SK-N-SH (cell line): ENCODE data around the gene GLIS2. TPM values are rescaled to one million over a fixed set of nuclear protein-coding genes. Genes with fewer than 3 reads are reported as not detected.

Source experiments
- CTCF ChIA-PET: fragments of 300-600, 350-600 bp; formaldehyde crosslinking; extraction: SDS; loops from one replicate; lab custom pipeline; 2021; lab: Yijun Ruan, JAX
- POLR2A ChIA-PET: fragments of 350-600 bp; sonication (Branson Sonifier 250); formaldehyde crosslinking; extraction: SDS; loops from one replicate; lab custom pipeline; 2020; ENCODE audit warnings: antibody characterized with exemption, inconsistent platforms; lab: Yijun Ruan, JAX
- DNase-seq: peaks from one replicate; pipeline ENCODE4 v3.0.0; 2012
- H2AFZ ChIP-seq: fragments of 200-600 bp; sonication (generic); 2 replicates; pipeline ENCODE4 v1.8.1; 2016; ENCODE audit warnings: antibody characterized with exemption, mild to moderate bottlenecking, low read depth
- H3F3A ChIP-seq: fragments of 200-600 bp; sonication (generic); replicated peaks from 2 replicates; pipeline ENCODE3; 2016; ENCODE audit warnings: antibody characterized with exemption, mild to moderate bottlenecking; ENCODE audit not compliant: insufficient read depth
- H3K27ac ChIP-seq, 2 experiments: fragments of 200-500 bp in 1 of 2; fragments of 200-600 bp in 1 of 2; sonication (Bioruptor generic) in 1 of 2; sonication (generic), shearing (Covaris generic) in 1 of 2; 2 replicates each; pipeline versions ENCODE4 v1.5.1 to v1.6.1; 2014 to 2016; ENCODE audit warnings: low read depth in 2 of 2, inconsistent platforms in 1 of 2, low read length in 1 of 2, mild to moderate bottlenecking in 1 of 2, mixed read lengths in 1 of 2
- H3K27me3 ChIP-seq: fragments of 200-600 bp; sonication (generic), shearing (Covaris generic); 2 replicates; pipeline ENCODE4 v1.6.1; 2016; ENCODE audit warnings: mixed run types; ENCODE audit not compliant: insufficient read depth
- H3K36me3 ChIP-seq, 2 experiments: fragments of 200-500 bp in 1 of 2; fragments of 200-600 bp in 1 of 2; sonication (Bioruptor generic) in 1 of 2; sonication (generic) in 1 of 2; replicated peaks in 1 of 2; 2 replicates each; pipeline versions ENCODE3 to v1.5.1; 2014 to 2016; ENCODE audit warnings: low read length in 1 of 2, mild to moderate bottlenecking in 1 of 2; ENCODE audit not compliant: insufficient read depth in 2 of 2, control insufficient read depth in 1 of 2
- H3K4me1 ChIP-seq, 2 experiments: fragments of 200-500 bp in 1 of 2; fragments of 200-600 bp in 1 of 2; sonication (Bioruptor generic) in 1 of 2; sonication (generic), shearing (Covaris generic) in 1 of 2; 2 replicates each; pipeline versions ENCODE4 v1.5.1 to v1.6.1; 2014 to 2016; ENCODE audit warnings: low read depth in 1 of 2, low read length in 1 of 2, mixed run types in 1 of 2; ENCODE audit not compliant: insufficient read depth in 2 of 2, control insufficient read depth in 1 of 2
- H3K4me2 ChIP-seq: fragments of 200-600 bp; sonication (generic), shearing (Covaris generic); 2 replicates; pipeline ENCODE4 v1.6.1; 2017; ENCODE audit warnings: mixed run types
- H3K4me3 ChIP-seq, 2 experiments: fragments of 200-500 bp in 1 of 2; fragments of 200-600 bp in 1 of 2; sonication (Bioruptor generic) in 1 of 2; sonication (generic), shearing (Covaris generic) in 1 of 2; 2 replicates each; pipeline versions ENCODE4 v1.5.1 to v1.8.1; 2014 to 2016; ENCODE audit warnings: low read depth in 2 of 2, inconsistent platforms in 1 of 2, low read length in 1 of 2, mild to moderate bottlenecking in 1 of 2, mixed read lengths in 1 of 2, moderate library complexity in 1 of 2
- H3K79me2 ChIP-seq: fragments of 200-600 bp; sonication (generic); 2 replicates; pipeline ENCODE4 v1.8.1; 2017; ENCODE audit warnings: mild to moderate bottlenecking; ENCODE audit not compliant: insufficient read depth
- H3K9ac ChIP-seq: fragments of 200-600 bp; sonication (generic); 2 replicates; pipeline ENCODE4 v1.6.1; 2017; ENCODE audit warnings: mixed run types
- H3K9me2 ChIP-seq: fragments of 200-600 bp; sonication (generic); 2 replicates; pipeline ENCODE4 v1.6.1; 2017; ENCODE audit warnings: mixed run types
- H3K9me3 ChIP-seq: fragments of 200-600 bp; sonication (generic); 2 replicates; pipeline ENCODE4 v1.6.1; 2017; ENCODE audit warnings: mixed run types, mild to moderate bottlenecking, moderate library complexity
- H4K20me1 ChIP-seq: fragments of 200-600 bp; sonication (generic); 2 replicates; pipeline ENCODE4 v1.6.1; 2017; ENCODE audit warnings: mild to moderate bottlenecking, mixed run types; ENCODE audit not compliant: insufficient read depth
- ELF1 ChIP-seq: IDR thresholded peaks from 2 replicates; pipeline ENCODE4 v1.4.0; 2012
- EP300 ChIP-seq, 2 experiments: IDR thresholded peaks; 2 replicates each; pipeline versions ENCODE4 v1.4.0 to v1.6.1; 2012; ENCODE audit warnings: borderline replicate concordance in 1 of 2, low read depth in 1 of 2, low read length in 1 of 2
- FOSL2 ChIP-seq: IDR thresholded peaks from 2 replicates; pipeline ENCODE4 v1.4.0; 2012; ENCODE audit warnings: low read depth, mild to moderate bottlenecking, moderate library complexity, borderline replicate concordance
- FOXJ3 ChIP-seq: sonication (generic); formaldehyde crosslinking; IDR thresholded peaks from 2 replicates; pipeline ENCODE4 v1.5.1; 2020; ENCODE audit warnings: mild to moderate bottlenecking, missing genetic modification reagents
- GABPA ChIP-seq: IDR thresholded peaks from 2 replicates; pipeline ENCODE4 v1.4.0; 2012; ENCODE audit warnings: low read depth, mild to moderate bottlenecking
- GATA2 ChIP-seq: sonication (generic); formaldehyde crosslinking; IDR thresholded peaks from 2 replicates; pipeline ENCODE4 v1.5.0; 2020; ENCODE audit warnings: mild to moderate bottlenecking, missing genetic modification reagents
- NRF1 ChIP-seq: IDR thresholded peaks from 2 replicates; pipeline ENCODE4 v1.6.1; 2012; ENCODE audit warnings: low read depth, mild to moderate bottlenecking, low read length
- POLR2AphosphoS5 ChIP-seq: IDR thresholded peaks from 2 replicates; pipeline ENCODE4 v1.6.1; 2012; ENCODE audit warnings: low read depth, low read length
- RAD21 ChIP-seq: IDR thresholded peaks from 2 replicates; pipeline ENCODE4 v1.6.1; 2012; ENCODE audit warnings: mild to moderate bottlenecking, low read length
- RCOR1 ChIP-seq: fragments of 150-350 bp; IDR thresholded peaks from 2 replicates; pipeline ENCODE4 v1.6.1; 2017; ENCODE audit warnings: antibody characterized with exemption, low read length
- SIN3A ChIP-seq: IDR thresholded peaks from 2 replicates; pipeline ENCODE4 v1.6.1; 2012; ENCODE audit warnings: low read depth, mild to moderate bottlenecking, low read length, moderate library complexity, borderline replicate concordance
- SMC3 ChIP-seq: IDR thresholded peaks from 2 replicates; pipeline ENCODE4 v1.6.1; 2012; ENCODE audit warnings: low read depth, low read length, improper control_type of control experiment
- TAF1 ChIP-seq: IDR thresholded peaks from 2 replicates; pipeline ENCODE4 v1.6.1; 2012; ENCODE audit warnings: low read depth, mild to moderate bottlenecking, low read length, moderate library complexity, borderline replicate concordance
- WGBS: methylation state at CpG from one replicate; pipeline ENCODE4 v1.1.6; 2017; ENCODE audit warnings: low lambda C conversion rate; 5-methylcytosine and 5-hydroxymethylcytosine counted together
- polyA plus RNA-seq, 3 experiments: library from polyadenylated mRNA; depleted of rRNA; stranded (reverse); fragments of >200 nt; gene quantifications; 2 replicates each; pipeline ENCODE4 v1.2.3, GENCODE V29; 2012
- TF ChIP-seq, protein P1 (sequence below): IDR thresholded peaks from 2 replicates; pipeline ENCODE4 v1.4.0; 2012; ENCODE audit warnings: low read depth, borderline replicate concordance
- TF ChIP-seq, protein P2 (sequence below): fragments of 150-350 bp; IDR thresholded peaks from 2 replicates; pipeline ENCODE4 v1.6.1; 2016; ENCODE audit warnings: mild to moderate bottlenecking, low read depth, low read length
- TF ChIP-seq, protein P3 (sequence below): IDR thresholded peaks from 2 replicates; pipeline ENCODE4 v1.4.0; 2012; ENCODE audit warnings: low read depth
- TF ChIP-seq, protein P4 (sequence below): IDR thresholded peaks from 2 replicates; pipeline ENCODE4 v1.6.1; 2012; ENCODE audit warnings: mild to moderate bottlenecking, low read depth, low read length, moderate library complexity
- TF ChIP-seq, protein P5 (sequence below): fragments of 200-600 bp; sonication (generic); IDR thresholded peaks from 2 replicates; pipeline ENCODE4 v1.6.1; 2017; ENCODE audit warnings: antibody characterized with exemption, mild to moderate bottlenecking, moderate library complexity
- TF ChIP-seq, protein P6 (sequence below): fragments of 150-350 bp; IDR thresholded peaks from 2 replicates; pipeline ENCODE4 v1.6.1; 2017; ENCODE audit warnings: antibody characterized with exemption, low read length, low read depth, borderline replicate concordance

GLIS2 gene
- polyA plus RNA-seq, 1 of the 3 experiments (the other 2 are of a cell fraction), result 6.5 TPM

DNA sequence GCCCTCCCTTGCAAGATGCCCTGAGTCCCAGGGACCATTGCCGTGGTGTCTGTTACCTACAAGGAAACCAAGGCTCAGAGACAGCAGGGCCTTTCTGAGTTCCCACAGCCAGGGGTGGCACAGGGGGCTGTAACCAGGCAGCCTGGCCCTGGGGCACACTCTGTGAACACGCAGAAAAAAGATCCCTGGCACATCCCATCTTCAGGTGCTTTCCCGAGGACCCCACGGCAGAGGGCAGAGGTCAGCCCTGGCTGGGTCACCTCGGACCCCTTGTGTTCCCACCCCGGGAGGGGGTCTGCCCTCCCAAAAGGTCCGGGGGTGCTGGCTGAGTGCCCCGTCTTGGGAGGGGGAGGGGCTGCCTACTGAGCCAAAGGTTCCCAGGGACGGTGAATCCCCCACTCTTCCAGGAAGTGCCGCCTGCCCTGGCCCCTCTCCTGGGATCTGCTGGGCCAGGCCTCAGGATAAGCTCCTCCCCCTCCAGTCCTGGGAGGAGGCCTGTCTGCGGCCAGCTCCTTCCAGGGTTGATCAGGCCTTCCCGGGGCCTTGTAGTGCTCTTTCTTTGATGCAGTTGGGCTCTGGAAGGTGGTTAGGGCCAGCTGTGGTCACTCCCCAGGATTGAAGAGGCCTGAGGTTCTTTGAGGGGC lies 8.1 kb downstream of the GLIS2 start (continued):
- TF ChIP-seq, protein P1, sequence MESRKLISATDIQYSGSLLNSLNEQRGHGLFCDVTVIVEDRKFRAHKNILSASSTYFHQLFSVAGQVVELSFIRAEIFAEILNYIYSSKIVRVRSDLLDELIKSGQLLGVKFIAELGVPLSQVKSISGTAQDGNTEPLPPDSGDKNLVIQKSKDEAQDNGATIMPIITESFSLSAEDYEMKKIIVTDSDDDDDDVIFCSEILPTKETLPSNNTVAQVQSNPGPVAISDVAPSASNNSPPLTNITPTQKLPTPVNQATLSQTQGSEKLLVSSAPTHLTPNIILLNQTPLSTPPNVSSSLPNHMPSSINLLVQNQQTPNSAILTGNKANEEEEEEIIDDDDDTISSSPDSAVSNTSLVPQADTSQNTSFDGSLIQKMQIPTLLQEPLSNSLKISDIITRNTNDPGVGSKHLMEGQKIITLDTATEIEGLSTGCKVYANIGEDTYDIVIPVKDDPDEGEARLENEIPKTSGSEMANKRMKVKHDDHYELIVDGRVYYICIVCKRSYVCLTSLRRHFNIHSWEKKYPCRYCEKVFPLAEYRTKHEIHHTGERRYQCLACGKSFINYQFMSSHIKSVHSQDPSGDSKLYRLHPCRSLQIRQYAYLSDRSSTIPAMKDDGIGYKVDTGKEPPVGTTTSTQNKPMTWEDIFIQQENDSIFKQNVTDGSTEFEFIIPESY, result no peak
- TF ChIP-seq GABPA (no peak), RAD21 (no peak), FOSL2 (no peak), EP300 (IDR thresholded peaks at IDR 0.05; ENCODE audit: borderline replicate concordance in 1 of 2, low read depth in 1 of 2, low read length in 1 of 2) (no peak)
- TF ChIP-seq, protein P2, sequence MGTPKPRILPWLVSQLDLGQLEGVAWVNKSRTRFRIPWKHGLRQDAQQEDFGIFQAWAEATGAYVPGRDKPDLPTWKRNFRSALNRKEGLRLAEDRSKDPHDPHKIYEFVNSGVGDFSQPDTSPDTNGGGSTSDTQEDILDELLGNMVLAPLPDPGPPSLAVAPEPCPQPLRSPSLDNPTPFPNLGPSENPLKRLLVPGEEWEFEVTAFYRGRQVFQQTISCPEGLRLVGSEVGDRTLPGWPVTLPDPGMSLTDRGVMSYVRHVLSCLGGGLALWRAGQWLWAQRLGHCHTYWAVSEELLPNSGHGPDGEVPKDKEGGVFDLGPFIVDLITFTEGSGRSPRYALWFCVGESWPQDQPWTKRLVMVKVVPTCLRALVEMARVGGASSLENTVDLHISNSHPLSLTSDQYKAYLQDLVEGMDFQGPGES, result no peak
- TF ChIP-seq, protein P3, sequence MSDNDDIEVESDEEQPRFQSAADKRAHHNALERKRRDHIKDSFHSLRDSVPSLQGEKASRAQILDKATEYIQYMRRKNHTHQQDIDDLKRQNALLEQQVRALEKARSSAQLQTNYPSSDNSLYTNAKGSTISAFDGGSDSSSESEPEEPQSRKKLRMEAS, result no peak

DNA sequence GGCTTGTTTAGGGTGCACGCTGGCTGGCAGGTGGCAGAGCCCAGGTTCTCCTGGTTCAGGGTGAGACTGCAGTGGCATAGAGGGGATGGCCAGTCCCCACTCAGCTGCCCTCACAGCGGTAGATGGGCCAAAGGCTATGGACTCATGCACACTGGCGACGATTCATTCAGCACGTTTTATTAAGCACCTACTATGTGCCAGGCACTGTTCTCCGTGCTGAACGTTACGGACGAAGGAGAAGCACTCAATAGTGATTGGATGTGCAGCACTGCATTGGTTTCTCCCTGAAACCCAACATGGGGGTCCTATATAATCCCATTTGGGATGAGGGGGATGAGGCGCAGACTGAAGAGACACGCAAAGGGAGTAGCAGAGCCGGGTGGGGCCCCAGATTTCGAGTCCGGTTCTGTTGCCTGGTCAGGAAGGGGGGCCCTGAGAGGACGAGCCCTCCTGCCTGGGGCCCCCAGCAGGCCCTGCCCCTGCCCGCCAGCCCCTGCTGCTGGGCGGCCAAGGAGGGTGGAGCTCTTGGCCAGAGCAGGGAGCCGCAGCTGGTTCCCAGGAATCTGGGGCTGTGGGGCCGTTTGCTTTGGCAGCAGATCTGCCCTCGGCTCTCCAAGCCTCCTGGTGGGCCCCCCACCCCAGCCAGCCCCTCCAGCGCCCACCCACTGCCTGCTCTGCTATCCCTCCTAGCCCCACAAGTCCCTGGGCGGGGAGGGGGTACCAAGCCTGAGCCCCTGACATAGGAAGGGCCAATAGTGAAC lies 8.8 kb downstream of the GLIS2 start:
- DNase-seq, result peak; percentile 27
- Histone ChIP-seq H3K4me1 (peaks cover 15 to 46% of the 10 kb centered on the region in 2 experiments; a peak in 3 of 4 replicates), H3K27ac (peak overlapping the region in 1 of 2 experiments; percentile 22; a peak in 1 of 4 replicates), H3K9ac (no peak overlapping the region), H4K20me1 (peaks cover 77% of the 10 kb centered on the region), H3K9me3 (no peaks in the 10 kb centered on the region), H3F3A (peaks cover 5% of the 10 kb centered on the region), H2AFZ (no peak overlapping the region), H3K79me2 (peaks cover 95% of the 10 kb centered on the region), H3K27me3 (no peaks in the 10 kb centered on the region), H3K36me3 (no peaks in the 10 kb centered on the region), H3K4me2 (no peak overlapping the region), H3K9me2 (no peaks in the 10 kb centered on the region), H3K4me3 (no peak overlapping the region)
- 90% methylated on average over 13 of the region's 22 CpGs for WGBS
- POLR2A ChIA-PET, result no interaction called here
- CTCF ChIA-PET, result interaction anchor here (0.7 to 14.9 kb wide), 6 partner anchors 23 to 341 kb away, joined by 3 to 281 read pairs (median 4); partner anchors contain the start of gene TFAP4
- no peak for TF ChIP-seq GATA2
- no peak for TF ChIP-seq TAF1
- TF ChIP-seq FOXJ3 (CRISPR knock-in tag), result no peak
- TF ChIP-seq, protein P4, sequence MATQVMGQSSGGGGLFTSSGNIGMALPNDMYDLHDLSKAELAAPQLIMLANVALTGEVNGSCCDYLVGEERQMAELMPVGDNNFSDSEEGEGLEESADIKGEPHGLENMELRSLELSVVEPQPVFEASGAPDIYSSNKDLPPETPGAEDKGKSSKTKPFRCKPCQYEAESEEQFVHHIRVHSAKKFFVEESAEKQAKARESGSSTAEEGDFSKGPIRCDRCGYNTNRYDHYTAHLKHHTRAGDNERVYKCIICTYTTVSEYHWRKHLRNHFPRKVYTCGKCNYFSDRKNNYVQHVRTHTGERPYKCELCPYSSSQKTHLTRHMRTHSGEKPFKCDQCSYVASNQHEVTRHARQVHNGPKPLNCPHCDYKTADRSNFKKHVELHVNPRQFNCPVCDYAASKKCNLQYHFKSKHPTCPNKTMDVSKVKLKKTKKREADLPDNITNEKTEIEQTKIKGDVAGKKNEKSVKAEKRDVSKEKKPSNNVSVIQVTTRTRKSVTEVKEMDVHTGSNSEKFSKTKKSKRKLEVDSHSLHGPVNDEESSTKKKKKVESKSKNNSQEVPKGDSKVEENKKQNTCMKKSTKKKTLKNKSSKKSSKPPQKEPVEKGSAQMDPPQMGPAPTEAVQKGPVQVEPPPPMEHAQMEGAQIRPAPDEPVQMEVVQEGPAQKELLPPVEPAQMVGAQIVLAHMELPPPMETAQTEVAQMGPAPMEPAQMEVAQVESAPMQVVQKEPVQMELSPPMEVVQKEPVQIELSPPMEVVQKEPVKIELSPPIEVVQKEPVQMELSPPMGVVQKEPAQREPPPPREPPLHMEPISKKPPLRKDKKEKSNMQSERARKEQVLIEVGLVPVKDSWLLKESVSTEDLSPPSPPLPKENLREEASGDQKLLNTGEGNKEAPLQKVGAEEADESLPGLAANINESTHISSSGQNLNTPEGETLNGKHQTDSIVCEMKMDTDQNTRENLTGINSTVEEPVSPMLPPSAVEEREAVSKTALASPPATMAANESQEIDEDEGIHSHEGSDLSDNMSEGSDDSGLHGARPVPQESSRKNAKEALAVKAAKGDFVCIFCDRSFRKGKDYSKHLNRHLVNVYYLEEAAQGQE, result no peak
- no peak for TF ChIP-seq RCOR1
- no peak for TF ChIP-seq SMC3
- TF ChIP-seq, protein P5, sequence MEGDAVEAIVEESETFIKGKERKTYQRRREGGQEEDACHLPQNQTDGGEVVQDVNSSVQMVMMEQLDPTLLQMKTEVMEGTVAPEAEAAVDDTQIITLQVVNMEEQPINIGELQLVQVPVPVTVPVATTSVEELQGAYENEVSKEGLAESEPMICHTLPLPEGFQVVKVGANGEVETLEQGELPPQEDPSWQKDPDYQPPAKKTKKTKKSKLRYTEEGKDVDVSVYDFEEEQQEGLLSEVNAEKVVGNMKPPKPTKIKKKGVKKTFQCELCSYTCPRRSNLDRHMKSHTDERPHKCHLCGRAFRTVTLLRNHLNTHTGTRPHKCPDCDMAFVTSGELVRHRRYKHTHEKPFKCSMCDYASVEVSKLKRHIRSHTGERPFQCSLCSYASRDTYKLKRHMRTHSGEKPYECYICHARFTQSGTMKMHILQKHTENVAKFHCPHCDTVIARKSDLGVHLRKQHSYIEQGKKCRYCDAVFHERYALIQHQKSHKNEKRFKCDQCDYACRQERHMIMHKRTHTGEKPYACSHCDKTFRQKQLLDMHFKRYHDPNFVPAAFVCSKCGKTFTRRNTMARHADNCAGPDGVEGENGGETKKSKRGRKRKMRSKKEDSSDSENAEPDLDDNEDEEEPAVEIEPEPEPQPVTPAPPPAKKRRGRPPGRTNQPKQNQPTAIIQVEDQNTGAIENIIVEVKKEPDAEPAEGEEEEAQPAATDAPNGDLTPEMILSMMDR, result no peak
- TF ChIP-seq SIN3A, result no peak
- no peak for TF ChIP-seq GABPA
- TF ChIP-seq POLR2AphosphoS5, result no peak
- no peak for TF ChIP-seq NRF1
- TF ChIP-seq, protein P6, sequence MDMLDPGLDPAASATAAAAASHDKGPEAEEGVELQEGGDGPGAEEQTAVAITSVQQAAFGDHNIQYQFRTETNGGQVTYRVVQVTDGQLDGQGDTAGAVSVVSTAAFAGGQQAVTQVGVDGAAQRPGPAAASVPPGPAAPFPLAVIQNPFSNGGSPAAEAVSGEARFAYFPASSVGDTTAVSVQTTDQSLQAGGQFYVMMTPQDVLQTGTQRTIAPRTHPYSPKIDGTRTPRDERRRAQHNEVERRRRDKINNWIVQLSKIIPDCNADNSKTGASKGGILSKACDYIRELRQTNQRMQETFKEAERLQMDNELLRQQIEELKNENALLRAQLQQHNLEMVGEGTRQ, result no peak
- TF ChIP-seq ELF1, result no peak
